ENCODE results near the gene DENND6B. TPM values are rescaled to one million over a fixed set of nuclear protein-coding genes. Genes with fewer than 3 reads are reported as not detected.

DENND6B gene
- total RNA-seq, 2 donors from 2014 or later, result 2.2 TPM

GRCh38 chr22:50307890-50308596 is 18.8 kb downstream of the DENND6B start:
- H3K4me3 Mint-ChIP-seq, result no peak overlapping the region
- H3K27me3 Mint-ChIP-seq, result peaks cover 0 to 11% of the 10 kb centered on the region in 2 donors
- no peaks in the 10 kb centered on the region for H3K36me3 Mint-ChIP-seq
- H3K27ac Mint-ChIP-seq, result no peak overlapping the region
- peaks cover 0 to 4% of the 10 kb centered on the region in 2 donors for H3K4me1 Mint-ChIP-seq (ENCODE audit: low read depth in 2 of 2)
- no peak for ATAC-seq
- no peaks in the 10 kb centered on the region for H3K9me3 Mint-ChIP-seq
- no peak for DNase-seq (ENCODE audit: low spot score)

- peak; percentile 47 to 57 for ATAC-seq
- Mint-ChIP-seq H3K9me3 (no peaks in the 10 kb centered on the region), H3K27ac (no peak within 1 kb of the TSS), H3K4me3 (no peak within 1 kb of the TSS), H3K4me1 (ENCODE audit: low read depth in 2 of 2) (peaks cover 0 to 4% of the 10 kb centered on the region in 2 donors), H3K27me3 (peaks cover 0 to 11% of the 10 kb centered on the region in 2 donors), H3K36me3 (no peaks in the 10 kb centered on the region)
- no peak for DNase-seq (ENCODE audit: low spot score)
These were observed 19.8 kb downstream of the DENND6B start, which contains the start of gene PLXNB2 for GRCh38 chr22:50306753-50307749. Gene PLXNB2 (minus strand): TSS chr22:50307646. CDS start chr22:50290584, 17,062 bp downstream.

GRCh38 chr22:50305923-50306566 is 20.8 kb downstream of the DENND6B start:
- H3K27ac Mint-ChIP-seq, result no peak overlapping the region
- H3K27me3 Mint-ChIP-seq, result peaks cover 0 to 12% of the 10 kb centered on the region in 2 donors
- H3K4me1 Mint-ChIP-seq (ENCODE audit: low read depth in 2 of 2), result peaks cover 0 to 4% of the 10 kb centered on the region in 2 donors
- no peak for DNase-seq (ENCODE audit: low spot score)
- no peaks in the 10 kb centered on the region for H3K9me3 Mint-ChIP-seq
- H3K36me3 Mint-ChIP-seq, result no peaks in the 10 kb centered on the region
- H3K4me3 Mint-ChIP-seq, result no peak overlapping the region
- no peak for ATAC-seq

GRCh38 chr22:50305393-50305922 is 21.4 kb downstream of the DENND6B start:
- Mint-ChIP-seq H3K4me3 (no peak overlapping the region), H3K36me3 (no peaks in the 10 kb centered on the region), H3K27me3 (peaks cover 0 to 15% of the 10 kb centered on the region in 2 donors), H3K4me1 (ENCODE audit: low read depth in 2 of 2) (peaks cover 0 to 4% of the 10 kb centered on the region in 2 donors), H3K9me3 (no peaks in the 10 kb centered on the region), H3K27ac (no peak overlapping the region)
- DNase-seq (ENCODE audit: low spot score), result no peak
- no peak for ATAC-seq

GRCh38 chr22:50304528-50305392 is 22.1 kb downstream of the DENND6B start:
- Mint-ChIP-seq H3K4me3 (no peak overlapping the region), H3K36me3 (no peaks in the 10 kb centered on the region), H3K27me3 (peaks cover 0 to 15% of the 10 kb centered on the region in 2 donors), H3K27ac (no peak overlapping the region), H3K4me1 (ENCODE audit: low read depth in 2 of 2) (peaks cover 0 to 4% of the 10 kb centered on the region in 2 donors), H3K9me3 (no peaks in the 10 kb centered on the region)
- DNase-seq (ENCODE audit: low spot score), result no peak
- ATAC-seq, result no peak

GRCh38 chr22:50303848-50304527 is 22.8 kb downstream of the DENND6B start:
- peak in 1 of 2 donors; percentile 1 for ATAC-seq
- Mint-ChIP-seq H3K27me3 (peaks cover 0 to 15% of the 10 kb centered on the region in 2 donors), H3K27ac (no peak overlapping the region), H3K36me3 (no peaks in the 10 kb centered on the region), H3K4me1 (ENCODE audit: low read depth in 2 of 2) (peaks cover 0 to 4% of the 10 kb centered on the region in 2 donors), H3K4me3 (no peak overlapping the region), H3K9me3 (no peaks in the 10 kb centered on the region)
- DNase-seq (ENCODE audit: low spot score), result no peak

GRCh38 chr22:50303515-50303847 is 23.3 kb downstream of the DENND6B start:
- DNase-seq (ENCODE audit: low spot score) (no peak), ATAC-seq (no peak)
- no peak overlapping the region for H3K4me3 Mint-ChIP-seq
- no peak overlapping the region for H3K27ac Mint-ChIP-seq
- H3K9me3 Mint-ChIP-seq, result no peaks in the 10 kb centered on the region
- peaks cover 0 to 4% of the 10 kb centered on the region in 2 donors for H3K4me1 Mint-ChIP-seq (ENCODE audit: low read depth in 2 of 2)
- peaks cover 0 to 13% of the 10 kb centered on the region in 2 donors for H3K27me3 Mint-ChIP-seq
- no peaks in the 10 kb centered on the region for H3K36me3 Mint-ChIP-seq

- Mint-ChIP-seq H3K27me3 (peaks cover 0 to 13% of the 10 kb centered on the region in 2 donors), H3K9me3 (no peaks in the 10 kb centered on the region), H3K4me1 (ENCODE audit: low read depth in 2 of 2) (peaks cover 0 to 4% of the 10 kb centered on the region in 2 donors), H3K4me3 (no peak overlapping the region), H3K27ac (no peak overlapping the region), H3K36me3 (no peaks in the 10 kb centered on the region)
- DNase-seq (ENCODE audit: low spot score) (no peak), ATAC-seq (no peak)
These were observed 24.2 kb downstream of the DENND6B start for GRCh38 chr22:50302564-50302963.

- ATAC-seq (no peak), DNase-seq (ENCODE audit: low spot score) (no peak)
- H3K27ac Mint-ChIP-seq, result no peak overlapping the region
- H3K9me3 Mint-ChIP-seq, result no peaks in the 10 kb centered on the region
- no peaks in the 10 kb centered on the region for H3K36me3 Mint-ChIP-seq
- peaks cover 0 to 16% of the 10 kb centered on the region in 2 donors for H3K27me3 Mint-ChIP-seq
- no peak overlapping the region for H3K4me3 Mint-ChIP-seq
- peaks cover 0 to 4% of the 10 kb centered on the region in 2 donors for H3K4me1 Mint-ChIP-seq (ENCODE audit: low read depth in 2 of 2)
These were observed 24.7 kb downstream of the DENND6B start for GRCh38 chr22:50302041-50302541.

- Mint-ChIP-seq H3K36me3 (no peaks in the 10 kb centered on the region), H3K27me3 (peaks cover 0 to 16% of the 10 kb centered on the region in 2 donors), H3K4me1 (ENCODE audit: low read depth in 2 of 2) (peaks cover 0 to 4% of the 10 kb centered on the region in 2 donors), H3K27ac (no peak overlapping the region), H3K9me3 (no peaks in the 10 kb centered on the region), H3K4me3 (no peak overlapping the region)
- DNase-seq (ENCODE audit: low spot score) (no peak), ATAC-seq (no peak)
These were observed 25.2 kb downstream of the DENND6B start for GRCh38 chr22:50301581-50301991.

GRCh38 chr22:50300620-50301257 is 26.1 kb downstream of the DENND6B start:
- Mint-ChIP-seq H3K27ac (no peak overlapping the region), H3K36me3 (no peaks in the 10 kb centered on the region), H3K9me3 (no peaks in the 10 kb centered on the region), H3K4me3 (no peak overlapping the region), H3K4me1 (ENCODE audit: low read depth in 2 of 2) (no peaks in the 10 kb centered on the region), H3K27me3 (peaks cover 0 to 10% of the 10 kb centered on the region in 2 donors)
- DNase-seq (ENCODE audit: low spot score) (no peak), ATAC-seq (no peak)

All from natural killer cell treated with Interleukin-12 subunit alpha and Interleukin-12 subunit beta and Interleukin-15 and Interleukin-18, amount 100 ng/mL, for 72 hours (primary cell).